ENCODE measurements around the gene KRTAP5-6.
"Not testable (repeated sequence)": the region's sequence is repeated elsewhere in the genome, so short reads cannot be mapped to it uniquely, and the experiment has no call there.

Gene KRTAP5-6

DNA sequence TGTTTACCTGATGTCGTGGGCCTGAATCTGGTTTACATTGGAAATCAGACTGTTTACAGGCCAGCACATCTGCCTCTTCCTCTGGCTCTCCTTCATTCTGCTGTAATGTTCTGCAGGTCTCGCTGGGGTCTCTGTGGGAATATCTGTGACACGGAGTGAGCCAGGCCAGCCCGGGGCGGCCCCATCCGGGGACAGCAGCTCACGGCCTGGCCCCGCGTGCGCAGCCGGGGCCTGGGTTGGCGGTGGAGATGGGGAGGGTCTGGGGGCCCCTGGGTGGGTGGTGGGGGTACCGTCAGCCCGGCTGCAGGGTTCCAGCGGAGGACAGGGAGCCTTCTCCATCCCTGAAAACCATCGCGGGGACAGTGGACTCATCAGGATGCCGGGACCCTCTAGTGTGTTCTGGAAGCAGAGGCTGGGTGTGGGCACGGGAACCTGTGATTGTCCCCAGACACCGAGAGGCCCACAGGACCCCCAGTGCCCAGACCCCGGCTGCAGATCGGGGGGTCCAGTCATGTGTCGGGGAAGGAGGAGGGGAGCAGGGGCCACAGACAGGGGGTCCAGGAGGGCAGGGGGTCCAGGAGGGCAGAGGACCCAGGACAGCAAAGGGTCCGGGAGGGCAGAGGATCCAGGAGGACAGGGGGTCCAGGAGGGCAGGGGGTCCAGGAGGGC is 13.0 kb upstream of the KRTAP5-6 start:
- DNase-seq (ENCODE audit: low read depth): not testable (repeated sequence)

DNA sequence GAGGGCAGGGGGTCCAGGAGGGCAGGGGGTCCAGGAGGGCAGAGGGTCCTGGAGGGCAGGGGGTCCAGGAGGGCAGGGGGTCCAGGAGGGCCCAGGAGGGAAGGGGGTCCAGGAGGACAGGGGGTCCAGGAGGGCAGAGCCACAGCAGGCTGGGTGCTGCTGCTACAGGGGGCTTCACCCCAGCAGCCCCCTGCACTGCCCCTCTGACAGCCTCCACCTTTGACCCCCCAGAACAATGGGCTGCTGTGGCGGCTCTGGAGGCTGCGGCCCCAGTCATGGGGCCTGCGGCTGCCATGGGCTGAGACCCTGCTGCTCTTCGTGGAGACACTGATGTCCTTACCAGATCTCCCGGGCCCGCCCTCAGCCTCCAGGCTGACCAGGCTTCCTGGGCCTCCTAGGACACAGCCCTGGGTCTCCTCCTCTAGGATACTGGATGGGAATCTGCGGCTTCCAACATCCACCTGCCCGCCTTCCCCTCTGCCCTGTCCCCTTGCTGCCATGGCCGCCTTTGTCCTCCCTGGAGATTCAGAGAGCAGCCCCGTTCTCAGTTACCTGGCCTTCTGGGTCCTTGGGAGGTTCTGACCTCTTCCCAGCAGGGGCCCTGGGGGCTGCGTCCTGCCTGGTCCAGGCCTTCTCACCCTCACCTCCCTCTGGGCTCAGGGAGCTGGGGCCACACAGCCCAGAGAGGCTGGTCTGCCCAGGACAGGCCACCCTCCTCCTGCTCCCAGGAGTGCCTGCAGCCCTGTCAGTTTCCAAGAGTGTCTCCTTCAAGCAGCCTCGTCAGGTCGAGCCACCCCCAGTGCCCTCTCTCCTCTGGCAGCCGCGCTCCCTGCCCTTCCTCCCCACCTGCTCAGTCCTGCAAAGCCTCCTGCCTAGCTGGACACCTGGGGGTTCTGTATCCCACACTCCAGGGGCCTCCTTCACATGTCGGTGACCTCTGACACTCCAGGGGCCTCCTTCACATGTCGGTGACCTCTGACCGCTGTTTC is 11.8 kb upstream of the KRTAP5-6 start:
- DNase-seq (ENCODE audit: low read depth): not testable (repeated sequence)

DNA sequence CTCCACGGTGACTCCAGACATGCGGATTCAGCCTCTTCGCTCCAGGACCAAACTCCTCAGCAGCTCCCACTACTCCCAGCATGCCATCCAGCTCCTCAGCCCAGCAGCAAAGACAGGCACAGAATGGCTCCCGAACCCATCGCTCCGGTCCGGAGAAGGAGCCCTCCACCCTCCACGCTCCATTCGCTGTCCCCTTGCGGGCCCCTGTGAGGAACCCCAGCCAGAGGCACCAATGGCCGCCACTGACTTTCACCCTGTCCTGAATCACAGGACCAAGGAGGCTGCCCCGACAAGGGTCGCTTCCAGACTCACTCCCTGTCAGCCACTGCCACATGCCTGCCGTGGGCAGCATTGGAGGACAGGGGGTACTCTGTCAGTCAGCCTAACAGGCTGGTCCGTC is 10.8 kb upstream of the KRTAP5-6 start:
- not testable (repeated sequence) for DNase-seq (ENCODE audit: low read depth)

GRCh38 chr11:1688336-1688947 is 8.6 kb upstream of the KRTAP5-6 start:
- DNase-seq (ENCODE audit: low read depth): not testable (repeated sequence)

DNA sequence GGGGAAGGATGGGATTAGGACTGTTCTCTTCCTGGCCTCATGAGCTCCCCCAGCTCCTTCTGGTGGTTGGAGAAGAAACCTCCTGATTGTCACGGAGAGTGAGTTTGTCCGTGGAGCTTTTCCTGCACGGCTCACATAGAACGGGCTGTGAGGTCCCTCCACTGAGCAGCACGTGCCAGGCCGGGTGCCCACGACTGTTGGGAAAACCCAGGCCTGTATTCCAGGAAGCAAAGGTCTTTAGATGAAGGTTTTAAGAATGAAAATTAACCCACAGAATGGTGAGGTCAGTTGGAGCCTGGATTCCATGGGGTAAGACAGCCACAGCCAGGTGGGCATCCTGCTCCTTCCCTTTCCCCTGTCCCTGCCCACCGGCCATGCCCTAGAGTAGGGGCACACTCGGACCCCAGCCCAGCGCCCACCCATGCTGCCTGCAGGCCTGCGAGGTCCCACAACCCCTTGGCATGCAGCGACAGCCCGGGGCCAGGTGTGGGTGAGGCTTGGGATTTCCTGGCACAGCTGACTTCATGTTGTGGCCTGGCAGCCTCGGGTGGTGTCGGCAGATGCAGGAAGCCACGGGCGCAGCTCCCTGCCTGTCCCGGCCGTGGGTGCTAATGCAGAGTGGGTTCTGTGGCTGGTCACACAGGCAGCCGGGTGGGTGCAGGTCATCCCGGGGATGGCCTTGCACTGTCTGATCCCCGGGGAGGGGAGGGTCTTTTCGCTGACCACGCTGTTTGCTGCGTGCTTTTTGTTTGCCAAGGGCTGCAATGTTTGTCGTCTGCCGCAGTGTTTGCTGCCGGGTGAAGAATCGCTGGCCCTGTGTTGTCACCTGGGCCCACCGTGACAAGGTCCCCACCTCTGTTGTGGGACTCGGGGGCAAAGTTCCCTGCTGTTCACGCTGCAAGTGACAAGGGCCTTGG is 7.5 kb upstream of the KRTAP5-6 start:
- not testable (repeated sequence) for DNase-seq (ENCODE audit: low read depth)

- no peak for DNase-seq (ENCODE audit: low read depth)
Observed at GRCh38 chr11:1690167-1691025, 6.6 kb upstream of the KRTAP5-6 start.

DNA sequence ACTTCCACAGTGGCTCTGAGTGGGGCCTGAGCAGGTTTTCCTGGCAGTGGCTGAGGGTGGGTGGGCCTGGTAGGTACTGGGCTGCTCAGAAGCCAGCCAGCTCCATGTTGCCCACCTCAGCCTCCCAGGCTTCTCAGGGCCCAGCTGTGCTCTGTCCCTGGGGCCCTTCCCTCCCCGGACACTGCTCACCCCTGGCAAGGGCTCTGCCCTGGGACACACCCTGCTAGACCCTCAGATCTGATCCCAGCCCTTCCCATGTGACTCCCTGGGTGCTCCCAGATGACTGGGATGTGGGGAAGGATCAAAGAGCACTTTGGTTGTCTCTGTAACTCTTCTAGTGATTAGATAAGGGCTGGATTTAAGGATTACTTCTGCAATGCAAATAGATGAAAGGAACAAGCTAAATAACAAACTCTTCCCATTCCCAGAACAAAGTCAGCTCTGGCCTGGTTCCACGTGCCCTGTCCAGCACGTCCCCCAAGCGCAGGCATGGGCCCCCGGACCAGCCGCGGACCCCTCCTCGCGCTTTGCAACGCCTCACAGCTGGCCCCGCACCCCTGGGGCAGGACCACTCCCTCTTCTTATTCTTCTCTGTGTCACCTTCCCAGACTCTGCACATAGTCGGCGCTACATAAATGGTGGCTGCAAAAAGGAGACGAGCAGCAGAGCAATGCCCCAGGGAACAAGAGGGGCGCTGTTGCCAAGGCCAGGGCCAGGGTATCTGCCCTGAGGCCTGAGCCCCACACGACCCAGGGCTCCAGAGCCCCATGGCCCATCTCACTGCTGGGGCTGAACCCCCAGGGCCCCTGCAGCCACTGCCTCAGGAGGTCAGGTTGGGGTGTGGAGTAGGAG is 5.7 kb upstream of the KRTAP5-6 start:
- no peak for DNase-seq (ENCODE audit: low read depth)

GRCh38 chr11:1691878-1692707 is 4.9 kb upstream of the KRTAP5-6 start:
- no peak for DNase-seq (ENCODE audit: low read depth)

GRCh38 chr11:1692708-1693326 is 4.2 kb upstream of the KRTAP5-6 start:
- no peak for DNase-seq (ENCODE audit: low read depth)

GRCh38 chr11:1693327-1694063 is 3.5 kb upstream of the KRTAP5-6 start:
- DNase-seq (ENCODE audit: low read depth): peak; percentile 28

DNA sequence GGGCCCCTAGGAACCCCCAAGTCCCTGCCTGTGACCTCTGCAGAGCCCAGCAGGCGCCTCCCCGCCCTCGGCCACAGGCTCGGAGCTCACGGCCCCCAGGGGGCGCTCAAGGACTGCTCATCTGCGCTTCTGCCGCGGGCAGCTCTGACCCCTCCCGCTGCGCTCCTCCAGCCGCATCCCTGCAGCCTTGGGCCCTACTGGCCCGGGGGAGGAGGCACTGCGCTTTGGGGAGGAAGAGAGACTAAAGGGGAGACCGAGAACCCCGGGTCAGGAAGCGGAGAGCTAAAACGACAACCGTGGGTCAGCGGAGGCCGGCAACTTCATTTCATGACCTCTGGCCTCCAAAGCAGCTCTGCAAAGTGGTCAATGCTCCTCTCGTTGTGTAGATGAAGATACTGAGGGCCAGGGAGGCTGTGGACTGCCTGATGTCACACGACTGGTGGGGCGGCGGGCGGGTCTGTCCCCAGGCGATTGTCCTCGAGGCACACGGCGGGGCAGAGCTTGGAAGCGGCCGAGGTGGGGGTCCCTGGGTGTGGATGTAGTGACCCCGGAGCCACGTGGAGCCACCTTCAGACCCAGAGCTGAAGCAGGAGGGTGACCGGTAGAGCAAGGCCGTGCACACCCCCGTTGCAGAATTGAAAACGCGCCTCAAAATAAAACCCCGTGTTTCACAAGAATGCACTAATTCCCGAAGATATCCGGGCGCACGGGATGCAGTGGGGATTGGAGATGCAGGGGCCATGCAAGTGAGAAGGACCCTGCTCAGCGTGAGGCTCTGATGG is 2.7 kb upstream of the KRTAP5-6 start:
- peak; percentile 29 for DNase-seq (ENCODE audit: low read depth)

- DNase-seq (ENCODE audit: low read depth): no peak
Observed at GRCh38 chr11:1694846-1695547, 2.0 kb upstream of the KRTAP5-6 start.

DNA sequence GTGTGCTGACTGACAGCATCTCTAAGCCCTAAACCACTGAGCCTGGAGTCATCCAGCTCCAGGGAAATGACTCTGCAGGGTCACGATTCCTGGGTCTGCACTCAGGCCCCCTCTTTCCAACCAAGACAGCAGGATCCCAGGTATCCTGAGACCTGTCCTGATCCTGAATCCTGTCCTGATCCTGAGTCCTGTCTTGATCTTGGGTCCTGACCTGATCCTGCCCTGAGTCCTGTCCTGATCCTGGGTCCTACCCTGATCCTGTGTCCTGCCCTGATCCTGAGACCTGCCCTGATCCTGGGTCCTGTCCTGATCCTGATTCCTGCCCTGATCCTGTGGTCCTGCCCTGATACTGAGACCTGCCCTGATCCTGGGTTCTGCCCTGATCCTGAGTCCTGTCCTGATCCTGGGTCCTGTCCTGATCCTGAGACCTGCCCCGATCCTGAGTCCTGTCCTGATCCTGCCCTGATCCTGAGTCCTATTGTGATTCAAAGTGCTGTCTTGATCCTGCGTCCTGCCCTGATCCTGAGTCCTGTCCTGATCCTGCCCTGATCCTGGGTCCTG is 1.4 kb upstream of the KRTAP5-6 start:
- no peak for DNase-seq (ENCODE audit: low read depth)

DNA sequence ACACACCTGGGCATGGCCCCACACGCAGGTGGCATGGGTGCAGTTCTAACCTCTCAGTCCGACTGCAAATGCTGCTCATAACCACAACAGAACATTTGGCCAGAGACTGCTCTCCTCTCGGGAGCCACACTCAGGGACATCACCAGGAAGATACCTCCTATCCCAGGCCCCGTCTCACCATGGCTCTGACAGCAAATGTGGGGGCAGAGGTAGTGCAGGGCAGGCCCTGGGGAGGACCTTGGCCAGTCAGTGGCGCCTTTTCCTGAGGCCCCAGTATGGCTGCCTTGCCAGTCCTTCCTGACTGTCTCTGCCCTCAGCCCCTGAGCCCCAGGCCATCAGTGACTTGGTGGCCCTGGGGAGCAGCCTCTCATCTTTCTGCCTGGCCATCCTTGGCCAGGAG is 2.8 kb downstream of the KRTAP5-6 start:
- DNase-seq (ENCODE audit: low read depth): no peak

DNA sequence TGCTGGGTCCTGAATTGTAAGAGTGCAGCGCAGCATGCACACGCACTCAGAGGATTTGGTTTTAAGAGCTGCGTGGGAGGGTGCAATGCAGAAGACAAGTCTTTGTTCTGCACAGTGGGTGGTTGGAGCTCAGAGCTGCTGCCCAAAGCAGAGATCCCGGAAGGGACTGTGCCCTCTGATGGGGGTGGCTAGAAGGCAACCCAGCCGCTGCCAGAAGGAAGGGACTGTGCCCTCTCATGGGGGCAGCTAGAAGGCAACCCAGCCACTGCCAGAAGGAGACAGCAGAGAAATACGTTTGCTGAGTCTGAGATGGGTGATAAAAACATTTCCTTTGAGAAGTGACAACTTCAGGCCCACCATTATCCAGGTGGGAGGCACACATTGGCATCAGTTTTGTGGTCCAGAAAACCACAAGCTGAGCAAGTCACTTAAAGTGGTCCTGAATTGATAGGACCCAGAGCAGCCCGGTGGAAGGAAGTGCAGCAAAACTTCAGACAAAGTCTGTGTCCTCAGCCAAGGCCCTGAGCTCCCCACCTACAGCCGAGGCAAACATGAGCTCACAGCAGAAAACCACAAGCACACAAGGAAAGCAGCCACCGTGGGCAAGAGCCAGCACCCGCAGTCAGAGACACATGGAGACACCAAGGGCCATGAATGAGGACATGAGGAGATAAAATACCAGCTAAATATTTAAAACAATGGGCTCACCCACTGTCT is 4.3 kb downstream of the KRTAP5-6 start:
- no peak for DNase-seq (ENCODE audit: low read depth)

Measured in GM04504 (cell line).